GM12878 (cell line): ENCODE measurements around the gene PPP4R3B. TPM values are rescaled to one million over a fixed set of nuclear protein-coding genes. Genes with fewer than 3 reads are reported as not detected.

Experiments used
- ATAC-seq: fragments of 200-7000 bp; cut with Tn5 transposase; 3 replicates; pipeline ENCODE4 v1.9.1; 2020; ENCODE audit warnings: mild to moderate bottlenecking, moderate library complexity
- BruUV-seq: library from RNA; stranded (reverse); fragments of 400-500 nt; replicated peaks from 2 replicates; lab custom pipeline; 2021; lab: Mats Ljungman, UMichigan
- CTCF ChIA-PET: fragments of 300-600 bp; sonication (Branson Sonifier 250); formaldehyde crosslinking; extraction: SDS; loops from one replicate; lab custom pipeline; 2021; ENCODE audit warnings: inconsistent platforms; lab: Yijun Ruan, JAX
- POLR2A ChIA-PET: fragments of 350-600 bp; formaldehyde crosslinking; extraction: SDS; loops from one replicate; lab custom pipeline; 2021; ENCODE audit warnings: inconsistent platforms; lab: Charles Lee
- RAD21 ChIA-PET: fragments of 300-600 bp; sonication (Branson Sonifier 250); formaldehyde crosslinking; loops from one replicate; lab custom pipeline; 2023; ENCODE audit warnings: antibody characterized with exemption; ENCODE audit not compliant: unreplicated experiment; lab: Charles Lee
- SMC1A ChIA-PET: fragments of 300-600 bp; sonication (Branson Sonifier 250); formaldehyde crosslinking; loops from one replicate; lab custom pipeline; 2023; ENCODE audit not compliant: unreplicated experiment, uncharacterized antibody; lab: Charles Lee
- DNase-seq: peaks from one replicate; pipeline ENCODE4 v3.0.0-alpha.2; 2011; ENCODE audit warnings: low read depth, low spot score
- FAIRE-seq: peaks from 3 replicates; lab custom pipeline; 2011; peaks lifted over from hg19 to GRCh38; lab: Jason Lieb, UNC
- H2AFZ ChIP-seq: 2 replicates; pipeline ENCODE4 v1.6.0; 2011; ENCODE audit warnings: low read depth, low read length, control low read depth; ENCODE audit not compliant: control insufficient read depth
- H3K27ac ChIP-seq: 2 replicates; pipeline ENCODE4 v1.5.1; 2011; ENCODE audit warnings: control low read depth; ENCODE audit not compliant: control insufficient read depth, insufficient read depth
- H3K27me3 ChIP-seq, 2 experiments: replicated peaks in 1 of 2; 2 replicates each; pipeline versions ENCODE4 v1.6.0 to v1.6.1; 2011; ENCODE audit warnings: low read length in 1 of 2; ENCODE audit not compliant: control insufficient read depth in 2 of 2, insufficient read depth in 2 of 2
- H3K36me3 ChIP-seq, 2 experiments: 2 replicates each; pipeline ENCODE4 v1.5.1; 2011; ENCODE audit warnings: low read length in 1 of 2; ENCODE audit not compliant: control insufficient read depth in 2 of 2, insufficient read depth in 2 of 2
- H3K4me1 ChIP-seq: 2 replicates; pipeline ENCODE4 v1.6.1; 2011; ENCODE audit warnings: mild to moderate bottlenecking, low read length, moderate library complexity, mixed read lengths; ENCODE audit not compliant: control insufficient read depth, insufficient read depth
- H3K4me2 ChIP-seq: 2 replicates; pipeline ENCODE4 v1.6.0; 2011; ENCODE audit warnings: control low read depth; ENCODE audit not compliant: control insufficient read depth, insufficient read depth
- H3K4me3 ChIP-seq: fragments of 200-600 bp; sonication (generic); 2 replicates; pipeline ENCODE4 v1.5.1; 2016
- H3K79me2 ChIP-seq: 2 replicates; pipeline ENCODE4 v1.6.0; 2011; ENCODE audit warnings: low read length; ENCODE audit not compliant: control insufficient read depth, insufficient read depth
- H3K9ac ChIP-seq: 2 replicates; pipeline ENCODE4 v1.8.0; 2011; ENCODE audit warnings: low read length, control low read depth, mixed read lengths; ENCODE audit not compliant: control insufficient read depth, insufficient read depth
- H3K9me3 ChIP-seq: replicated peaks from 3 replicates; pipeline ENCODE4 v1.5.1; 2011; ENCODE audit warnings: mild to moderate bottlenecking, low read length; ENCODE audit not compliant: control insufficient read depth, insufficient read depth
- H4K20me1 ChIP-seq: 2 replicates; pipeline ENCODE4 v1.6.0; 2011; ENCODE audit not compliant: control insufficient read depth, insufficient read depth
- GATAD2B ChIP-seq: fragments of 450-650 bp; conservative IDR thresholded peaks from 2 replicates; pipeline ENCODE4 v1.6.1; 2017; ENCODE audit warnings: low read depth, mild to moderate bottlenecking, moderate library complexity
- MLLT1 ChIP-seq: fragments of 450-650 bp; IDR thresholded peaks from 2 replicates; pipeline ENCODE4 v1.6.1; 2016; ENCODE audit warnings: mild to moderate bottlenecking
- PAX8 ChIP-seq: fragments of 450-650 bp; IDR thresholded peaks from 2 replicates; pipeline ENCODE4 v1.6.1; 2017; ENCODE audit warnings: mild to moderate bottlenecking, moderate library complexity
- ZBTB33 ChIP-seq: fragments of 450-650 bp; IDR thresholded peaks from 2 replicates; pipeline ENCODE4 v1.6.1; 2017; ENCODE audit warnings: mild to moderate bottlenecking
- WGBS: methylation state at CpG from one replicate; pipeline ENCODE4 v1.1.6; 2016; ENCODE audit warnings: low lambda C conversion rate; ENCODE audit not compliant: insufficient replicate concordance, insufficient coverage; ENCODE audit errors: missing lambda C conversion rate; 5-methylcytosine and 5-hydroxymethylcytosine counted together
- in situ Hi-C: fragments of 300-500 bp; cut with MboI; formaldehyde crosslinking; loops from 9 replicates; pipeline ENCODE4 v1.14.3; 2018; ENCODE audit warnings: mixed read lengths
- intact Hi-C: fragments of 100-400 bp; cut with micrococcal nuclease; formaldehyde crosslinking; loops from one replicate; pipeline ENCODE4 v1.14.2; 2022; ENCODE audit not compliant: unreplicated experiment
- polyA plus RNA-seq, 11 experiments: library from polyadenylated mRNA; depleted of rRNA in 4 of 11; unstranded in 6 of 11; stranded (reverse) in 5 of 11; fragments of >200 nt; fragmentation: Nextera tagmentation in 4 of 11; fragmentation: Illumina TruSeq in 1 of 11; extraction: Ambion mirVana in 4 of 11; extraction: Trizol in 1 of 11; gene quantifications; 1 replicate in 1 of 11; 2 replicates in 10 of 11; pipeline versions ENCODE4 v1.2.1 to v1.2.3, GENCODE V29; 2011 to 2016; ENCODE audit warnings: inconsistent platforms in 2 of 11, missing spikeins in 2 of 11, low read depth in 1 of 11
- total RNA-seq, 4 experiments: library from RNA; depleted of rRNA in 3 of 4; stranded (reverse); fragments of >200 nt in 3 of 4; fragmentation: Illumina TruSeq in 1 of 4; extraction: Trizol in 1 of 4; gene quantifications; 2 replicates each; pipeline versions ENCODE4 v1.2.1 to v1.2.3, GENCODE V29; 2013 to 2021
- TF ChIP-seq, protein P1 (sequence below): IDR thresholded peaks from 2 replicates; pipeline ENCODE4 v1.6.1; 2011; ENCODE audit warnings: low read depth, low read length, improper control_type of control experiment, borderline replicate concordance

The PPP4R3B gene
- total and polyA plus RNA-seq, 10 of the 15 experiments (the other 5 are each of a cell fraction or from before 2014, with no cell fraction given), result 10.9 to 70.1 (median 49.2) TPM

GRCh38 chr2:55518841-55519165 is 98.6 kb downstream of the PPP4R3B start:
- DNase-seq (no peak), FAIRE-seq (no peak), ATAC-seq (peak; percentile 9)
- peak overlapping the region; percentile 88 for H3K4me3 ChIP-seq
- peak overlapping the region; percentile 59 for H3K9ac ChIP-seq
- H3K27ac ChIP-seq, result peak overlapping the region; percentile 58
- RAD21 ChIA-PET, result interaction anchor here (1.5 kb wide), 1 partner anchor 519 kb away, joined by 3 read pairs; no protein-coding TSS in a partner anchor
- no peaks in the 10 kb centered on the region for H4K20me1 ChIP-seq
- peak overlapping the region; percentile 93 for H2AFZ ChIP-seq
- POLR2A ChIA-PET, result interaction anchor here (1.0 to 3.2 kb wide), 4 partner anchors 9 to 248 kb away, joined by 3 to 23 read pairs (median 4); partner anchors contain the start of gene PPP4R3B
- no peaks in the 10 kb centered on the region for H3K36me3 ChIP-seq
- in situ Hi-C loops (no loop called here), intact Hi-C loops (no loop called here)
- no peaks in the 10 kb centered on the region for H3K9me3 ChIP-seq
- SMC1A ChIA-PET, result interaction anchor here (0.9 to 2.4 kb wide), 4 partner anchors 11 to 100 kb away, joined by 3 to 9 read pairs (median 4); no protein-coding TSS in a partner anchor
- H3K4me1 ChIP-seq, result no peaks in the 10 kb centered on the region
- H3K4me2 ChIP-seq, result peak overlapping the region; percentile 70
- H3K27me3 ChIP-seq, result no peaks in the 10 kb centered on the region
- CTCF ChIA-PET, result interaction anchor here (1.0 to 1.6 kb wide), 3 partner anchors 10 to 36 kb away, joined by 3 to 4 read pairs (median 4); no protein-coding TSS in a partner anchor
- no peaks in the 10 kb centered on the region; the same call in 1 of the 2 replicates for H3K79me2 ChIP-seq
- 41% methylated on average over 9 of the region's 9 CpGs for WGBS
- TF ChIP-seq, protein P1, sequence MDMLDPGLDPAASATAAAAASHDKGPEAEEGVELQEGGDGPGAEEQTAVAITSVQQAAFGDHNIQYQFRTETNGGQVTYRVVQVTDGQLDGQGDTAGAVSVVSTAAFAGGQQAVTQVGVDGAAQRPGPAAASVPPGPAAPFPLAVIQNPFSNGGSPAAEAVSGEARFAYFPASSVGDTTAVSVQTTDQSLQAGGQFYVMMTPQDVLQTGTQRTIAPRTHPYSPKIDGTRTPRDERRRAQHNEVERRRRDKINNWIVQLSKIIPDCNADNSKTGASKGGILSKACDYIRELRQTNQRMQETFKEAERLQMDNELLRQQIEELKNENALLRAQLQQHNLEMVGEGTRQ, result no peak
- TF ChIP-seq MLLT1 (peak; percentile 93), GATAD2B (0 out of 2 replicates have a peak, but pooled peaks have one; percentile 26), ZBTB33 (no peak), PAX8 (0 out of 2 replicates have a peak, but pooled peaks have one; percentile 64)
- TF ChIP-seq, all 136 proteins: peak for 3
- BruUV-seq, result TSS peak; percentile 93
